NCI-H2196 (cell line): ENCODE measurements around the gene CIP2A.
A peak's percentile ranks its signal among the peaks of the same experiment; 100 is the strongest.

Source experiments
- DNase-seq: peaks from one replicate; lab custom pipeline; 2025; ENCODE audit not compliant: unreplicated experiment; lab: John Stamatoyannopoulos, UW

The CIP2A gene

DNA sequence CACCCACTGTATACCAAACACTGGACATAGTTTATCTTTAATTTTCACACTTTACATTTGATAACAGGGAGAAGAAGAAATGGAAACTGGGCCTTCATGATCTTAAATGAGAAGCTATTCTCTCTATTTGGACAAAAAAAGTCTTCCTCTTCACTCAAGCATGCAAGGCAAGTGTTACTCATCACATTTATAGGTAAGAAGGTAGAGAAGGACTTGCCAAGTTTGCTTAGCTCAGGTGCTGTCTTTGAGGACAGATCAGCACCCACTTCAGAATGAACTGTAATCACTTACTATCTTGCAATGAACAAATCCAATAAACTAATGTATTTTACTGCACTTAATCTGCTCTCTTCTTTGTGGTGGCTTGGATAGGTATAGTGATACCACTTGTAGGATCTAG is 77.7 kb downstream of the CIP2A start:
- no peak for DNase-seq

DNA sequence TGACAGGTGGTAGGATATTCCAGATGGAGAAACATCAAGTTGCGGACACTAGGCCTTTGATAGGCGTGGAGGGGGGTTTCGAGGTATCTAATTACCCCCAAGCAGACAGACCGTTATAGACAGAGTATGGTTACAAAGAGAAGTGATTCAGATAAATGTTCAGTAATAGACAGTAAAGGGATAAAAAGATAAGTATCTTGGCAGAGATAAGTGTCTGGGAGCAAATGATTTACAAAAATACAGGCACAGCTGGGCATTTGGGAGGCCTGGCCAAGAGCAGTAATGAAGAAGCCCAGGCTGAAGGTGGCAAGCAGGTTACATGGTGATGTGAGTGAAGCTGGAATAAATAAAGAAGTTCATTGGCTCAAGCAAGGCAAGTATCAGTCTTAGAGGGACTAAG is 78.2 kb downstream of the CIP2A start:
- DNase-seq, result no peak

GRCh38 chr3:108510496-108510895 is 78.7 kb downstream of the CIP2A start, which contains the start of gene MYH15:
MYH15 (minus strand) TSS chr3:108510596; CDS start chr3:108510530, 66 bp downstream.
- no peak for DNase-seq

GRCh38 chr3:108509871-108510270 is 79.4 kb downstream of the CIP2A start:
- no peak for DNase-seq

DNA sequence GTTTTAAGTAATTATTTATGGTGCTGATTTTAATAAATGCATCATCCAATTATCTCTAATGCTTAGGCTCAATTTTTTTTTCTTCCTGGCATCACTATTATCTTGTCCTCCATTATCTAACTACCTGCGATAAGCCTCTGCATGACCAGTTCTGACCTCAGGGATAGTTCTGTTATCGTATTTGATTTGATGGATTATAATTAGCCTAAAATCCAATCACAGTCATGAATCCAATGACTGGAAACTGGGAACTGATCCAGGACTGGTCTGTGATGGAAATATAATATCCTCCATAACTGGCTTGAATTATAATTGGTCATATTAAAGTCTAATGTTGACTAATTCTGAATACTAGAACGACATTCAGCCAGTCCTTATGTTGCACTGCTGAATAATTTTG is 80.0 kb downstream of the CIP2A start:
- peak; percentile 27 for DNase-seq

DNA sequence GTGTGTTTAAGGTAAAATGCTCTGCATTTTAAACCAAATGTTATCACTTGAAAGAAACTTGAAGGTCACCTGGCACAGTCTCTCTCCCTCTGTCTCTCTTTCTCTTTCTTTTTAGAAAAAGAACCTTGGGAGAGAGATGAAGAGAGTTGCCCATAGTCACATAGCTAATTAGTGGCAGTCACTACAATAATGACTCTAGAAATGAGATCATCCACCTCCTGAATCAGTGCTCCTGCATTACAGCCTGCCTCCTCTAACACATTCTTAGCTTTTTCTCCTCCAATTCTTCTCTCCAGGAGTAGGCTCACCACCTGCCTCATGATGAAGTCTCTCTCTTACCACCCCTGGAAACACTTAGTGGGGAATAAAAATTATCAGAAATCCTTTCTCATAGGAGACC is 81.3 kb downstream of the CIP2A start:
- DNase-seq, result no peak

GRCh38 chr3:108505811-108506210 is 83.4 kb downstream of the CIP2A start:
- no peak for DNase-seq

DNA sequence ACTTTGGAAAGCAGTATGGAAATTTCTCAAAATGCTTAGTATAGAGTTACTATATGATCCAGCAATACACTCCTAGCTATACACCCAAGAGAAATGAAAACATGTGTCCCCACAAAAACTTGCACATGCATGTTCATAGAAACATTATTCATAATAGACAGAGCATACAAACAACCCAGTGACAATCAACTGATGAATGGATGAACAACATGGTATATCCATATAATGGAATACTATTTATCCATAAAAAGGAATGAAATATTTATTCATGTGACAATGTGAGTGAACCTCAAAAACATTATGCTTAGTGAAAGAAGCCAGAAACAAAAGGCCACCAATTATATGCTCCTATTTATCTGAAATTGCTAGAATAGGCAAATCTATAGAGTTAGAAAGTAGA is 85.5 kb downstream of the CIP2A start:
- DNase-seq, result no peak

DNA sequence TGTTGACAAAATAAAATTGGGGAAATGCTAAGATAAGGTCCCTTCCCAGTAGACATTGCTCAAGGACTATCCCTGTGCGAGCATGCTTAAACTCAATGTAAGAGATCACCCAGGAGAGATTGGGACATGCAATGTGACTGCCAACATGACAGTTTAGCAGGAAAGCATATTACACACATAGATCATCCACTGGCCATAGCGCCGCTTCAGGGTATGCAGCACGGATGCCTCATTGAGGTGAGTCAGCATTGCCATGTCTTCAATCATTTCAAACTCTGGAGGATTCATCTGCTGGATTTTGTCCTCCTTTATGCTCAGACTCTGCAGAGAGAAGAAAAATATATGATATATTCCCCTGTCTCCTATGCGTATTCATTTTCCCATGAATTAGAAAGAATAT is 87.7 kb downstream of the CIP2A start:
- DNase-seq, result no peak

GRCh38 chr3:108500728-108501127 is 88.5 kb downstream of the CIP2A start:
- no peak for DNase-seq
